Left renal cortex interstitium (tissue), 4 donors: ENCODE measurements around the gene LONP1. TPM values are rescaled to one million over a fixed set of nuclear protein-coding genes. Genes with fewer than 3 reads are reported as not detected.

Experiments used
- DNase-seq, 4 donors: peaks; one replicate each; pipeline ENCODE4 v3.0.0-alpha.2; 2013; ENCODE audit warnings: low read depth in 4 of 4, low spot score in 2 of 4, missing footprints in 1 of 4
- polyA plus RNA-seq, 4 donors: library from polyadenylated mRNA; unstranded; fragments of 120-200 nt; gene quantifications; one replicate each; pipeline ENCODE4 v1.2.1, GENCODE V29; 2013; ENCODE audit not compliant: insufficient read length in 4 of 4

LONP1 gene
- polyA plus RNA-seq, 4 donors, result 46.9 to 76.4 (median 62.1) TPM

DNA sequence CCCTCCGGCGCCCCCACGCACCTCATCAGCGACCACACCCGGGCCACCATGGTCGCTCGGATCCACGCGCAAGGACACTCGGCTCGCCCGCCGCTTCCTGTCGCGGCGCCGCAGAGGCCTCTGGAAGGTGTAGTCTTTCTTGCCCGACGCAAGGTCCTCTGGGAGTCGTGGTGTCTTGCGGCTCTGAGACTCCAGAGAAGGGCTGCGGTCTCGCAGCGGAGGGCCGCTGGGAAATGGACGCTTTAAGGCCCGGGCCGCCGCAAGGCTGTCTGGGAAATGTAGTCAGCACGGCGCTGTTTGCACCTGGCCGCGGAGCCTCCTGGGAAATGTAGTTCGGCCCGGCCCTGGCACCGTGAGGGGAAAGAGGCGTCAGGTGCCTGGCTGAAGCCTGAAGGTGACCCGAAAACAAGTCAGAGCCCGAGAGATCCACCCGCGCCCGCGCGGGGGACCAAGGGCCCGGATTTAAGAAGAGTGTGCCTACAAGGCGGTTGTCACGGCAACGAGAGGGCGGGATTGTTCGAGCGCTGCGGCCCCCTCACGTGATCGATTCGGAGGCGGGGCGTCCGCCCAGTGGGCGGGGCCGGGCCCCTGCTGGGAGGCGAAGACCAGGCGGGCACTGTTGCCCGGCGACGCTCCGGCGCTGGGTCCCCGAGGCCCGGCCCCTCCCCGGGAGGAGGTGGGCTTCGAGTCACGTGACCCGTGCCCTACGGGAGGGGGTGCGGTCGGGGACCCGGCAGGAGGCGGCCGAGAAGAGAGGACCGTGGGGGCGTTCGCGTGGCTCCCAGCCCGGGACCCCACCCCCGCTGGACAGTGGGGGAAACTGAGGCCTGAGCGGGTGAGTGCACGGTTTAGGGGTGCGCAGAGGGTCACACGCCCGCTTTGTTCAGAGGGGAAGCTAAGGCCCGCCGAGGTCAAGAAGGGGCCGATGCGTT is 39.2 kb downstream of the LONP1 start, which contains the start of the genes HSD11B1L and MICOS13:
Gene HSD11B1L, plus strand, starts transcription at position 591 of the 932 bp plus-strand sequence. CDS start 3,806 bp downstream, outside the sequence.
Gene MICOS13, minus strand, starts transcription at position 80 of the 932 bp plus-strand sequence. Its CDS starts 30 bp downstream, at position 50.
- DNase-seq, result peak; percentile 96 to 97 (median 97)

DNA sequence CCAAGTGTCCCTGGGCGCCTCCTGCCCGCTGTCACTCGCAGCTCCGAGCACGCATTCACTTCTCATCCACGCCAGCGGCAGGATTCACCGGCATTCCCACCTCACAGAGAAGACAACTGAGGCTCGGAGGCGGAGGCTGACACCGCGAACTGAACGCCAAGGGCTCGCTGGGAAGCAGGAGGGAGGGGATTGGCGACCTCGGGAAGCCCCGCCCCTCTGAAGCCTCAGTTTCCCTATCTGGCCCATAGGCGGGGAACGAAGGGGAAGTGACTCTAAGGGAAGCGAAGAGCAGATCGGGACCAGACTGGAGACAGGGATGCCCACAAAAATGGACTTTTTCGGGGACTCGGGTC is 39.9 kb downstream of the LONP1 start:
- DNase-seq, result no peak

- DNase-seq, result no peak
Measured at GRCh38 chr19:5679289-5680083, 40.5 kb downstream of the LONP1 start.

DNA sequence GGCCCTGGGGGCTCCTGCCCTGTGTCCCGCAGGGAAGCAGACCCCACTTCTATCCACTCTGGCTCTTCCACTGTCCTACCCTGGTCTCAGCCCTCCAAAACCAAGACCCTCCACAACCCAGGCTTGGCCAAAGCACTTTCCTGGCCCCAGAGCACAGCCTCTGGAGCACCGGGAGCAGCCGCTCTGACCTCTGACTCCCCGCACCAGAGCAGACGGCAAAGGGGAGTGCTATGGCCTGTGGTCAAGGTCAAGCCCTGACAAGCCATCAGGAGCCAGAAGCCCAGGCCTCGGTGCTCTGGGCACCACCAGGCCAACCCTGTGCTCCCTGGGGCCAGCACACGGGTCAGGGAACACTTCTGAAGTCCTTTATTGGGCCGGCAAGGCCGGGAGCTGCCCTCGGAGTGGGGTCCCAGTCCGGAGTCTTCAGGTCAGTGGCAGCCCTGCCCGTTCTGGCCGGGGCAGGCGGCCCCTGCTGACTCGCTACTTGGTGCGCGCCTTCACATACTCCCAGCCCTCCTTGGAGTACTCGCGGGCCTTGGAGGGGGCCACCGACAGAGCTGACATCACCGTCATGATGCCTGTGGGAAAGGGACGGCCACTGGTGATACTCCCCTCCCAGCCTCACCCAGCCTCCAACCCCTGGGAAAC is 41.8 kb downstream of the LONP1 start:
- no peak for DNase-seq

DNA sequence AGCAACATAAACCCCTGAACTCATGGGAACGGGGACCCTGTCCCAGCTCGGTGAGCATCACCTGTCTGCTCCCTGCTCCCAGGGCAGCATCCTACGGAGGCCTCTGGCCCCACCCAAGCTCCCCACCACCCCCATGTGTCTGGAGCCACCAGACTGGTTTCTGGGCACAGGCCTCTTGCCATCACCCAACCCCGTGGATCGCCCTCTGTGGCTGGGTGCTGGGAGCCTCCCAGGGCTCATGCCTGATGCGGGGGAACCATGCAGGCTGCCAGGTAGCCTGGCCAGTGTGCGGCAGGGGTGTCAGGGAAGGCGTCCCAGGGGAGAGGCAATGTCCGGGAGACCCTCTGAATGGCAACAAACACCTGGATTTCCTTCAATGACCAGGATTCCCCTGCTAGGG is 42.4 kb downstream of the LONP1 start:
- DNase-seq, result no peak

DNA sequence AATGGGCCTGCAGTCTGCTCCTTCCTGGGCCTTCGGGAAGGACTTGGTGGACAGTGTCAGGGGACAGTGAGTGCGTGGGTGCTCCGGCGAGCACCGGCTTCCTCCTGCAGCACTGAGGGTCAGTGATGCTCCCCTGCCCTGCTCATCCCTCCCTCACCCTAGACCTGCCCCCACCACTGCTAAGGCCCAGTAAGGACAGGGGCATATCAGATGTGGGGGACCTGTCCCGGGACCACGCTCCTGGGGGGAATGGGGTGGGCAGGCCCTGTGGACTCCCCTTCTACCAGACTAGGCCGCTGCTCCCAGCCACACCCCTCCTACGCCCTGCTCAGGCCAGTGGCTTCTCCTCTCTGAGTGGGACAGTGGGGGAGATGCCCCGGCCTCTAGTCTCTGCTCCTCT is 42.8 kb downstream of the LONP1 start:
- DNase-seq, result no peak

DNA sequence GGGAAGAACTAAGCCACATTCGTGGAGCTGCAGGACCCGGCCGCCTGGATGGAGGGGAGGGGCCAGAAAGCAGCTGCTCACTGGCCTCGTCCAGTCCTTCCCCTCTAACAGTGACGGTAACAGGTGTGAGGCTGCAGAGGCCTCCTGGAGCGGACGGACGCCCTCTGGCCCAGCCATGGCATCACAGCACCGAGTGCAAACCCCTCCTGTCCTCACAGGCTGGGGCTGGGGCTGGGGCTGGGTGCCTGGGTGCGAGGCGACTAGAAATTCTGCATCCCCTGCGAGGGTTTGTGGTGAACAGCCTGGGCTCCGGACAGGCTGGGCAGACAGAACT is 43.2 kb downstream of the LONP1 start:
- no peak for DNase-seq

GRCh38 chr19:5676105-5676771 is 43.7 kb downstream of the LONP1 start:
- no peak for DNase-seq

DNA sequence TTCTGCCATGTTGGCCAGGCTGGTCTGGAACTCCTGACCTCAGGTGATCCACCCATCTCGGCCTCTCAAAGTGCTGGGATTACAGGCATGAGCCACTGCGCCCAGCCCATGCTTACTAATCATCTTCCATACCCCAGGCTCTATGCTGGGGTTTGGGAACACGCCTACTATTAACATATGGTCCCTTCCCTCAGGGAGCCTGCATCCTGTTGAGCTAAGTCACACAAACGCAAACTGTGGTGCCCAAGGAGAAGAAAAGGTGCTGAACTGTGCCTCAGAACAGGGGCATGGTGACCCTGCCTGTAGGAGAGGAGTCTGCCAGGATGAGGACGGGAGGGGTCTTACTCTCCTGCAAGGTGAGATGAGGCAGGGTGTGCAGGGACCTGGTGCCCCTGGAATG is 45.2 kb downstream of the LONP1 start:
- no peak for DNase-seq

- no peak for DNase-seq
Measured at GRCh38 chr19:5673752-5674151, 46.2 kb downstream of the LONP1 start.

GRCh38 chr19:5672708-5673459 is 47.1 kb downstream of the LONP1 start:
- no peak for DNase-seq

DNA sequence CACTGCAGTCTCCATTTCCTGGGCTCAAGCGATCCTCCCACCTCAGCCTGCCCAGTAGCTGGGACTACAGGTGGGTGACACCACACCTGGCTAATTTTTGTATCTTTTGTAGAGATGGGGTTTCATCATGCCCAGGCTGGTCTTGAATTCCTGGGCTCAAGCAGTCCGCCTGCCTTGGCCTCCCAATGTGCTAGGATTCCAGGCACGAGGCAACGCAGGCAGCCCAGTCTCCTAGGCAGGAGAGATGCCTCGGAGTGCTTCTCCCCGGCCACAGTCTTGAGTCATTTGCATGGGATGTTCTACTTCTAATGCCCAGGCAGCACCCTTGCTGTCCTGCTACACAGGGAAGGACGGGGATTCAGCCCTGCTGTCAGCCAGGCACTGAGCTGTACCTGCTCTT is 48.3 kb downstream of the LONP1 start:
- DNase-seq, result no peak

DNA sequence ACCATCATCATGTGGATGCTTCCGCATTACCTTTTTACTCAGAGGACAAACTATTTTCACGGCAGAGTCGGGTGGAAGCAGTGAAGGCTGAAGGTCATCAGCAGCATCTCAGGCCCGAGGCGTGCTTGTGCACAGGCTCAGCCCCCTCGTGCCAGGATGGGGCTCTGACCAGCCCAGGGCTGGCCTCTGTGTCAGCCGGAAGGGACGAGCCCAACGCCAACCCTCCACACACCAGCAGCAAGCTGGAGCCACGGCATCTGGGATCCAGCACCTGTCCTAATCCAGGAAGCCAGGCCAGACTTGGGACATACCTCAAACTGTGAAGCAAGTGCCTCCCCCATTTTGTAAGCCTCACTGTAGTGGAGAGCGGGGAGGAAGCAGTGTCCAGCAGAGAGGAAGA is 50.7 kb downstream of the LONP1 start:
- DNase-seq, result no peak

- DNase-seq, result no peak
Measured at GRCh38 chr19:5667751-5668271, 52.1 kb downstream of the LONP1 start.

DNA sequence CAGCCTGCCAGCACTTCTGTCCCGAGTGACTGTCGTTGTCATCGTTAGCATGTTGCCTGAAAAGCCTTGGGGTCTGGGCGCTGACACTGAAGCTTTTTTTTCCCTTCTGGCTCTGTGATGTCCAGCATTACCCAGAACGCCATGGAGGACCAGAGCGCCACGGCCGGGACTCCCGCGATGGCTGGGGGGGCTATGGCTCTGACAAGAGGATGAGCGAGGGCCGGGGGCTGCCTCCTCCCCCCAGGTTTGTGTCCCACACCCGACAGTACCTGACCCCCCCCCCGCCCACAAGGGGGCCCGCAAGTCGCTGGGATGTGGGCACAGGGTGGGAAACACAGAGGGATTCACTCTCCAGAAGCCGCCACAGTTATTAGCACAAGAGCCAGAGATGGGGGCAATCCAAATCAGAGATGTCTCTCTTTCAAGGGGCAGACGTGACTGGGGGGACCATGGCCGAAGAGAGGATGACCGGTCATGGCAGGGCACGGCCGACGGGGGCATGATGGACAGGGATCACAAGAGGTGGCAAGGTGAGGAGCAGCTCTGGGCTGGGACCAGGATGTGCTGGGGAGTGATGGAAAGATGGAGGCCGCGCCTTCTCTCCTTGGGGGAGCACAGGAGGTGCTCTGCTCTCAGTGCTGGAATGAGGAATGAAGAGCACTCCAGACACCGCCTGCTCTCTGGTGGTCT is 52.9 kb downstream of the LONP1 start:
- DNase-seq, result no peak

DNA sequence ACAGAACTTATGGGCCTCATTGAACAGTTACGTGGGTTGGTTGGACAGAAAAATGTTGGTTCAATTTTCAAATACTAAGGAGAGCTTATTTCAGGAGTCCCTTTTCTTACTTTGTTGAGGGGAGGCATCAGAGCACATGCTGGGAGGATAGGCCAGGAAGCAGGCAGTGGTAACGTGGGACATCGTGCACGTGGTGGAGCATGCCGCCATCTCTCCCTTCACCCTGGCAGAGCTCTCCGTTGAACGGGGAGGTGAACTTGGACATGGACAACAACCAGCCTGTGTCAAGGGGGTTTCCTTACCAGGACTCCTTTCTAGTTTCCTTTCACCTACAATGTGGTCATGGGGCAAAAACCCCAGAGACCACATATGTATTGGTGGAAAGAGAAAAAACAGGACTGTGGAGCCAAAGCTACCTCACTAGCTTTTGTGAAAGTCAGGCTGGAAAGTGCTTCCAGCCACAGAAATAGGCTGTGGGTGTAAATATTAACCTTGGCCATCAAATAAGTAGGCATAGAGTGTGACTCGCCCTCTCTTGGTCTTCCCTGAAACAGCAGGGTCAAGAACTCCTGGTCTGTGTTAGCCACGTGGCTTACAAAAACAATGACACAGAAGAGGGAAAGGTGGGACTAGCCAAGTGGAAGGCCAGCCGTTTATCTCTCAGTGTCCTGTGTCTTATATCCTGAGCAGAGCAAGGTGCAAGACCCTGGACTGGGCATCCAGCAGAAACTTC is 54.0 kb downstream of the LONP1 start:
- DNase-seq, result no peak

GRCh38 chr19:5664515-5664914 is 55.4 kb downstream of the LONP1 start:
- DNase-seq, result no peak

GRCh38 chr19:5663904-5664303 is 56.0 kb downstream of the LONP1 start:
- no peak for DNase-seq
